T-helper 1 cell treated with Interleukin-12 subunit alpha and Interleukin-12 subunit beta and Interleukin-4 antibody, amounts not matched to agents 30 μg/mL and 1 μg/mL, for 36 hours (primary cell): Measurements from ENCODE around the gene PTPRU.
"Not testable (repeated sequence)": the region's sequence is repeated elsewhere in the genome, so short reads cannot be mapped to it uniquely, and the experiment has no call there.

ENCODE experiments used
- H3K27ac Mint-ChIP-seq: one replicate; pipeline ENCODE4 v1.8.0; 2021; ENCODE audit warnings: mild to moderate bottlenecking, mixed read lengths
- H3K27me3 Mint-ChIP-seq: one replicate; pipeline ENCODE4 v1.8.0; 2021; ENCODE audit warnings: low read depth, mixed read lengths
- H3K36me3 Mint-ChIP-seq: one replicate; pipeline ENCODE4 v1.8.0; 2021; ENCODE audit warnings: low read depth, mixed read lengths
- H3K4me1 Mint-ChIP-seq: one replicate; pipeline ENCODE4 v1.8.0; 2021; ENCODE audit warnings: low read depth, mixed read lengths
- H3K4me3 Mint-ChIP-seq: one replicate; pipeline ENCODE4 v1.8.0; 2021; ENCODE audit warnings: mild to moderate bottlenecking, moderate library complexity, mixed read lengths
- H3K9me3 Mint-ChIP-seq: one replicate; pipeline ENCODE4 v1.8.0; 2021; ENCODE audit warnings: mixed read lengths

PTPRU gene

DNA sequence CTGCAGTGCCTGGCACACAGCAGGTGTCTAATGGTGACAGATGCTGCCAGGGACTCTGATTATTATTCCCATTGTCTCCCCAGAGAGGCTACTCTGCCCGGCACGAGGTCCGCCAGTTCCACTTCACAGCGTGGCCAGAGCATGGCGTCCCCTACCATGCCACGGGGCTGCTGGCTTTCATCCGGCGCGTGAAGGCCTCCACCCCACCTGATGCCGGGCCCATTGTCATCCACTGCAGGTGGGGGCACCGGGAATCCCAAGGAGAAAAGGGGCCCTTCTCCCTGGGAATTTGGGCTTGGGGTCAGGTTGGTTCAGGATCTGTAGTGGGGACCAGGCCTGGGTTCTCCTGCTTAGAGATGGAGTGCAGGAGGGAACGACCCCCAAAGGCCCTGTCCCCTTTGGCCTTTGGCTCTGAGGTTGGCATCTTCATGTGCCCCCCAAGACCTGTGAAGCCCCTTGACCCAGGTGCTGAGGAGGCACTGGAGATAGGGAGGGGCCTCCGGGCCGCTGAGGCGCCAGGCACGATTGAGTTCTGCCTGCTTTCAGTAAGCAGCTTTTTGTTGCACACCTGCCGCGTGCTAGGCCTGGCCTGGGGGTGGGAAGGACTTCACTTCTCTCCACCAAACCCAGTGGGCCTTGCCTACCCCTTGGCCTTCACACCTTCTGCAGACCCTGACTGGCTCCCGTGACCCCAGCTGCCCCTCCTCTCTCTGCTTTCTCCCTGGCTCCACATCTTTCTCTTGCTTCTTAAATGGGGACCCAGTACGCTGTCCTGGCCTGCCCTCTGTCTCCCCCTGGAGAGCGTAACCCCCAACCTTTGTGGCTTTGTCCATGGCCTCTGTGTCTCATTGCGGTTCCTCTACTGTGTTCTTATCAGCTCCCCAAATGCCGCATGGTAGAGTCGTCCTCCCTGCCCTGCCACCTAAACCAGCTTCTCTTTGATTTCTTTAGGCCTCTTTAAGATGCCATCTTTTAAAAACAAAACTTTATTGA is 76.4 kb downstream of the PTPRU start:
- no peak overlapping the region for H3K4me3 Mint-ChIP-seq
- no peaks in the 10 kb centered on the region for H3K4me1 Mint-ChIP-seq
- H3K36me3 Mint-ChIP-seq = no peaks in the 10 kb centered on the region
- no peaks in the 10 kb centered on the region for H3K27me3 Mint-ChIP-seq
- no peaks in the 10 kb centered on the region for H3K9me3 Mint-ChIP-seq
- no peak overlapping the region for H3K27ac Mint-ChIP-seq

- not testable (repeated sequence) for H3K36me3 Mint-ChIP-seq, H3K9me3 Mint-ChIP-seq, H3K4me1 Mint-ChIP-seq, H3K27me3 Mint-ChIP-seq, H3K27ac Mint-ChIP-seq, H3K4me3 Mint-ChIP-seq
Observed at GRCh38 chr1:29314685-29315084, 78.4 kb downstream of the PTPRU start.

DNA sequence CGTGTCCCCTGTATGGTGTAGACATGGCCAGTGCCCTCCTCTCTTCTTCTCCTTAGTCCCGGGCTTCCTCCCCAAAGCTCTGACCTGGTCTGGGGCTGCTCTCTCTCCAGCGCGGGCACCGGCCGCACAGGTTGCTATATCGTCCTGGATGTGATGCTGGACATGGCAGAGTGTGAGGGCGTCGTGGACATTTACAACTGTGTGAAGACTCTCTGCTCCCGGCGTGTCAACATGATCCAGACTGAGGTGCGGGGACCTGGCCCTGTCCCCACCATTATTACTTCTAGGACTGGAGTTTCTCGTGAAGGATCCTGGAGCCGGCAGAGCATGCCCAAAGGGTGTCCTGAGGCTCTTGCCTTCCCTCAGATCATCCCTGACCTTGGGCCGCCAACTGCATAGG is 78.9 kb downstream of the PTPRU start:
- Mint-ChIP-seq H3K27ac (no peak overlapping the region), H3K4me1 (no peaks in the 10 kb centered on the region)

DNA sequence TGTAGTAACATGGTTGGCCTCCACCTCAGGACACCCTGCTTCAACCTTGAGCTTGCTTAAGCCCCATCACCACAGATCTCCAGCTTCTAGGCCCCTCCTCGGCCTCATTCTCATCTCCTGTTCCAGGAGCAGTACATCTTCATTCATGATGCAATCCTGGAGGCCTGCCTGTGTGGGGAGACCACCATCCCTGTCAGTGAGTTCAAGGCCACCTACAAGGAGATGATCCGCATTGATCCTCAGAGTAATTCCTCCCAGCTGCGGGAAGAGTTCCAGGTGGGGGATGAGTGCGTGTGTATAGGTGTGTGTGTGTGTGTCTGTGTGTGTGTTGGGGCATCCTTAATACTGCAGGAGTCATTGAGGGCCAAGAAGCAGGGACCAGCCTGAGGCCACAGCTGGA is 79.6 kb downstream of the PTPRU start:
- Mint-ChIP-seq H3K27ac (no peak overlapping the region), H3K9me3 (no peaks in the 10 kb centered on the region), H3K4me3 (no peak overlapping the region), H3K27me3 (no peaks in the 10 kb centered on the region), H3K36me3 (no peaks in the 10 kb centered on the region), H3K4me1 (no peaks in the 10 kb centered on the region)

More for the DNA sequence above, 78.9 kb downstream of the PTPRU start:
- H3K4me3 Mint-ChIP-seq = no peak overlapping the region
- no peaks in the 10 kb centered on the region for H3K27me3 Mint-ChIP-seq
- H3K36me3 Mint-ChIP-seq = no peaks in the 10 kb centered on the region
- no peaks in the 10 kb centered on the region for H3K9me3 Mint-ChIP-seq

DNA sequence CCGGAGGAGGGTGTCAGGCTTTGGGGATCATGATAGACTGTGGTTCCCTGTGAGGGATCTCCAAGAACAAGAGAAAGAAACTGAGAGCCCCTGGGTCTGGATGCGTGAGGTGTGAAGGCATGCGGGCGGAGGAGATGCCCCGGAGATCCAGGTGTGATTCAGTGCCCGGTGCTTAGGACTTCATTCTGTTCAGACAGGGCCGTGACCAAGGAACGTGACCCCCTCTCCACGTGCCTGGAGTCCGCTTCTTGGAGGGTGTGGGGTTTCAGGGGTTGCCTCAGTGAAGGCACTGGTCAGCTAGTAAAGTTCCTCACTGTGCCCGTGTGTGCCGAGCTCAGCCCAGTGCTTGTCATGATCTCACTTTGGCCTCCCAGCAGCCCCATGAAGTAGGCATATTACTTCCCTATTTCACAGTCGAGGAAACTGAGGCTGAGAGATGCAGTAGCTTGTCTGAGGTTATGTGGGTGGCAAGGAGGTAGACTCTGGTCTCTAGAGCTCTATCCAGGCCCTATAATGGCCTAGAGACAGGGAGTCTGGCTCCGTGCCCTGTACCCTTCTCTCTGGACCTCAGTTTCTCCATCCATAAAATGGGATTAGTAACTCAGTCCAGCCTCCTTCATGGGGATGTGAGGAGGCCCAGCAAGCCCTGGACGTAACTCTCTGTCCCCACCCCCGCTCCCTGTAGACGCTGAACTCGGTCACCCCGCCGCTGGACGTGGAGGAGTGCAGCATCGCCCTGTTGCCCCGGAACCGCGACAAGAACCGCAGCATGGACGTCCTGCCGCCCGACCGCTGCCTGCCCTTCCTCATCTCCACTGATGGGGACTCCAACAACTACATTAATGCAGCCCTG is 81.0 kb downstream of the PTPRU start:
- no peaks in the 10 kb centered on the region for H3K9me3 Mint-ChIP-seq
- H3K4me1 Mint-ChIP-seq = no peaks in the 10 kb centered on the region
- no peak overlapping the region for H3K27ac Mint-ChIP-seq
- no peaks in the 10 kb centered on the region for H3K36me3 Mint-ChIP-seq
- H3K4me3 Mint-ChIP-seq = no peak overlapping the region
- H3K27me3 Mint-ChIP-seq = no peaks in the 10 kb centered on the region

GRCh38 chr1:29317916-29318530 is 81.7 kb downstream of the PTPRU start:
- H3K4me1 Mint-ChIP-seq = no peaks in the 10 kb centered on the region
- no peak overlapping the region for H3K4me3 Mint-ChIP-seq
- no peaks in the 10 kb centered on the region for H3K36me3 Mint-ChIP-seq
- H3K27ac Mint-ChIP-seq = no peak overlapping the region
- no peaks in the 10 kb centered on the region for H3K9me3 Mint-ChIP-seq
- H3K27me3 Mint-ChIP-seq = no peaks in the 10 kb centered on the region

GRCh38 chr1:29318724-29319123 is 82.4 kb downstream of the PTPRU start:
- H3K27me3 Mint-ChIP-seq = no peaks in the 10 kb centered on the region
- H3K27ac Mint-ChIP-seq = no peak overlapping the region
- no peaks in the 10 kb centered on the region for H3K9me3 Mint-ChIP-seq
- H3K4me3 Mint-ChIP-seq = no peak overlapping the region
- no peaks in the 10 kb centered on the region for H3K4me1 Mint-ChIP-seq
- H3K36me3 Mint-ChIP-seq = no peaks in the 10 kb centered on the region

DNA sequence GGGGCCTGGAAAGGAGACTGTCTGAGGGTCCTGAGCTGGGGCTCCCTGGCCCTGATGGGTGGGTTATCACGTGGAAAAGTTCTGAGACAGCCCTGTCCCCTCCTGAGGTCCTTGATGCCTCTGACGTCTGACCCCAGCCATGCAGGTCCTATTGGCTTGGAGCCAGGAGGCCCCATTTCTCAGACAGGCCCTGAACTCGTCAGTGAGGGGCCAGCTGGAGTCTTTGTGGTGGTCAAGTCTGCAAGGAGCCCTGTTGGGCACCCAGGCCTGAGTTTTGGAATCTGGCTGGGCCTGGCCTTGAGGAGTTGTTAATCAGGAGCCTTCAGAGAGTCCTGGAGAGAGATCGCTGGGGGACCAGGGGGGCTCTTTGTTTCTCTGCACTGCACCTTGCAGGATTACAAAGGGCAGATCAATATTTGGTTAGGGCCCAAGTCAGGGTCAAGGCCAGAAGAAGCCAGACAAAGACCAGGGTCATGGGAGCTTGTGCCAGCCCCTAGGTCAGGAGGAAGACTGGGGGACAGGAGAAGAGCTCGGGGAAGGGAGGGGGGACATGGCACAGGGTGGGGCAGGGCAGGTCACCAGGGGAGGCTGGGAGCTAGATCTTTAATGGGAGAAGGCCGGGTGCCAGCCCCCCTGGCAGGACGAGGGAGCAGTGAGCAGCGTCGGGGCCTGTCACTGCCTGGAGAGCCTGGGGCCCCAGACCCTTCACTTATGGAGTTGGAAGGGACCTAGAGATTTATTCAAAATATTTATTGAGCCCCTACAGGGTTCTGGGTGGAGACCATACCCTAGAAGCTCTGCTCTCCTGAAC is 83.2 kb downstream of the PTPRU start:
- Mint-ChIP-seq H3K27me3 (no peaks in the 10 kb centered on the region), H3K27ac (no peak overlapping the region), H3K9me3 (no peaks in the 10 kb centered on the region), H3K4me3 (no peak overlapping the region), H3K4me1 (no peaks in the 10 kb centered on the region), H3K36me3 (no peaks in the 10 kb centered on the region)

DNA sequence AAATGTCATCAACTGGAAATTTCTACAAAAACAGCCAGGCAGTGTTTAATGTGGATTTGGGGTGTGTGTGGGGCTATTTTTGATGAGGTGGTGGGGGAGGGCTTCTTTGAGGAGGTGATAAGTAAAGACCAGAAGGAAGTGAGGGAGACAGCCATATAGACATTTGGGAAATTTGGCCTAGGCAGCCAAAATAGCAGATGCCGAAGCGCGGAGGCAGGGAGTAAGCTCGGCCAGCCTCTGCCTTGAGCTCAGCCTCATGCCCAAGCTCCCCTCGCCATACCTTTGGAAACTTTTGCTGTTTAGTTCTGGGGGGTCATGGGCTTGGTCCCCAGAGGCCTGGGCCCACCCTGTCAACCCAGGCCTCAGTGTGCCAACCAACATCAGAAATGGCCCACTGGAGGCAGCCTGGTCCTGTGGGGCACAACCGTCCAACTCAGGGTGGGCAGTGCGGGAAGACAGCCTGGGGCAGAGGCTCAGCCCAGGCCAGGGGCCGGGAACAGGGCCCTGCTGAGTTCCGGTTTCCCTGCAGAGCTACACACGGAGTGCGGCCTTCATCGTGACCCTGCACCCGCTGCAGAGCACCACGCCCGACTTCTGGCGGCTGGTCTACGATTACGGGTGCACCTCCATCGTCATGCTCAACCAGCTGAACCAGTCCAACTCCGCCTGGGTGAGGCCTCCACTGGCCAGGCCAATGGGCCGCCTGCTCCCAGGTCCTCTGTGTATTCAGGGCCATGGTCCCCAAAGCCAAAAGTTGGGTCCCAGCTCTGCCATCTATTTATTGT is 84.0 kb downstream of the PTPRU start:
- Mint-ChIP-seq H3K27me3 (no peaks in the 10 kb centered on the region), H3K36me3 (no peaks in the 10 kb centered on the region), H3K4me1 (no peaks in the 10 kb centered on the region), H3K27ac (no peak overlapping the region), H3K9me3 (no peaks in the 10 kb centered on the region), H3K4me3 (no peak overlapping the region)

DNA sequence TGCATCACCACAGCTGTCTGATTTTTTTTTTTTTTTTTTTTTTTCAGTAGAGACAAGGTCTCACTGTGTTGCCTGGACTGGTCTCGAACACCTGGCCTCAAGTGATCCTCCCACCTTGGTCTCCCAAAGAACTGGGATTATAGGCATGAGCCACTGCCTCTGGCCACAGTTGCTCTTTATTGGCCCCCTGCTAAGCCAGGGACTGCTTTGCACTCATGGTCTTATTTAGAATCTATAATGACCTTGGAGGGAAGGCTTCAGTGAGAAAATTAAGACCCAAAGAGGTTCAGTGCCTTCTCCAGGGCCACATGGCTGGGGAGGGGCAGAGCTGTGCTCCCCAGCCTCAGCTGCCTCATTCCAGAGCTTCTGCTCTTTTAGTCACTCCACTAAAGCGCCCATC is 84.9 kb downstream of the PTPRU start:
- no peaks in the 10 kb centered on the region for H3K9me3 Mint-ChIP-seq
- no peaks in the 10 kb centered on the region for H3K27me3 Mint-ChIP-seq
- no peaks in the 10 kb centered on the region for H3K4me1 Mint-ChIP-seq
- no peak overlapping the region for H3K27ac Mint-ChIP-seq
- H3K36me3 Mint-ChIP-seq = no peaks in the 10 kb centered on the region
- H3K4me3 Mint-ChIP-seq = no peak overlapping the region

DNA sequence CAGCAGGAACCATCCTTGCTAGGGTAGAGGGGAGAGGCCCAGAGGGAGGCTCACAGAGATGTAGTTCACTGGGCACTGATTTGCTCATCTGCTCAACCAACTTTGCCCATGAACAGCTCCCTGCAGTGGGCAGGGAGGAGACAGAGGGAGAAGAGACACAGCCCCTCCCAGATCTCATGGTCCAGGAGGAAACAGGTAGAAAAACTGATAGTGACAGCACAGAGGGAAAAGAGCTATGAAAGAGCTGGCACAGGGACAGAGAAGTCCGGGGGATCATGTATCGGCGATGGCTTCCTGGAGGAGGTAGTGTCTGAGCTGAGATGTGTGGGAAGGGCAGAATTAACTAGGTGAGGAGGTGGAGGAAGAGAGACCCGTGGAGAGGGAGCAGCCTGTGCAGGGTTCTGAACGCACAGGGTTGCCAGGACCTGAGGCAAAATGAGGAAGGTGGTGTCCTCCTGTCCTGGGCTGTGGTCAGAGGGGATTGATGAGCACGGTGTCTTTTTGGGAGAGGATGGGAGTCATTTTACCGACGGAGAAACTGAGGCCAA is 85.9 kb downstream of the PTPRU start:
- Mint-ChIP-seq H3K4me3 (no peak overlapping the region), H3K4me1 (no peaks in the 10 kb centered on the region), H3K9me3 (no peaks in the 10 kb centered on the region), H3K27ac (no peak overlapping the region), H3K27me3 (no peaks in the 10 kb centered on the region), H3K36me3 (no peaks in the 10 kb centered on the region)

- Mint-ChIP-seq H3K4me3 (no peak overlapping the region), H3K9me3 (no peaks in the 10 kb centered on the region), H3K36me3 (no peaks in the 10 kb centered on the region), H3K27me3 (no peaks in the 10 kb centered on the region), H3K4me1 (no peaks in the 10 kb centered on the region), H3K27ac (no peak overlapping the region)
Observed at GRCh38 chr1:29322861-29323585, 86.7 kb downstream of the PTPRU start.

GRCh38 chr1:29323636-29324035 is 87.3 kb downstream of the PTPRU start:
- H3K4me1 Mint-ChIP-seq = no peaks in the 10 kb centered on the region
- no peak overlapping the region for H3K27ac Mint-ChIP-seq
- H3K4me3 Mint-ChIP-seq = no peak overlapping the region
- H3K36me3 Mint-ChIP-seq = no peaks in the 10 kb centered on the region
- no peaks in the 10 kb centered on the region for H3K27me3 Mint-ChIP-seq
- no peaks in the 10 kb centered on the region for H3K9me3 Mint-ChIP-seq
